ENCODE results near the gene MIF4GD.
"Not testable (repeated sequence)": the region's sequence is repeated elsewhere in the genome, so short reads cannot be mapped to it uniquely, and the experiment has no call there.

MIF4GD gene

GRCh38 chr17:75270966-75271232, at the start of gene MIF4GD:
Gene MIF4GD, minus strand, starts transcription at chr17:75271231. Its CDS starts 1,036 bp downstream, at chr17:75270195.
- DNase-seq: peak in 1 of 2 experiments; percentile 30

- DNase-seq: no peak
These were observed 49.1 kb upstream of the MIF4GD start for GRCh38 chr17:75319904-75320691.

GRCh38 chr17:75318615-75319222, 47.7 kb upstream of the MIF4GD start:
- DNase-seq: no peak

- DNase-seq: no peak
These were observed 47.2 kb upstream of the MIF4GD start for GRCh38 chr17:75318211-75318610.

GRCh38 chr17:75317671-75318070, 46.6 kb upstream of the MIF4GD start:
- no peak for DNase-seq

- DNase-seq: no peak
These were observed 45.2 kb upstream of the MIF4GD start for GRCh38 chr17:75316253-75316652.

- DNase-seq: no peak
These were observed 44.7 kb upstream of the MIF4GD start for GRCh38 chr17:75315541-75316243.

- no peak for DNase-seq
These were observed 43.0 kb upstream of the MIF4GD start for GRCh38 chr17:75313941-75314551.

GRCh38 chr17:75308732-75309629, 38.0 kb upstream of the MIF4GD start:
- no peak for DNase-seq

GRCh38 chr17:75307957-75308731, 37.1 kb upstream of the MIF4GD start:
- no peak for DNase-seq

- DNase-seq: no peak
These were observed 30.6 kb upstream of the MIF4GD start for GRCh38 chr17:75301502-75302206.

GRCh38 chr17:75301049-75301448, 30.0 kb upstream of the MIF4GD start:
- DNase-seq: no peak

GRCh38 chr17:75300280-75300679, 29.2 kb upstream of the MIF4GD start:
- no peak for DNase-seq

GRCh38 chr17:75295201-75296158, 24.4 kb upstream of the MIF4GD start:
- no peak for DNase-seq

GRCh38 chr17:75292810-75293448, 21.9 kb upstream of the MIF4GD start:
- not testable (repeated sequence) for DNase-seq

- DNase-seq: no peak
These were observed 18.9 kb upstream of the MIF4GD start for GRCh38 chr17:75289832-75290337.

GRCh38 chr17:75289115-75289831, 18.2 kb upstream of the MIF4GD start, which contains the start of gene SLC25A19:
Gene SLC25A19, minus strand, starts transcription at chr17:75289433. Its CDS starts 2,669 bp downstream, at chr17:75286764.
- peak; percentile 91 to 95 for DNase-seq

- DNase-seq: peak; percentile 50 to 89
These were observed 17.7 kb upstream of the MIF4GD start for GRCh38 chr17:75288770-75289114.

Data from NCI-H187 (cell line).